ENCODE results near the gene ZCCHC8.
A peak's percentile ranks its signal among the peaks of the same experiment; 100 is the strongest.
"Not testable (repeated sequence)": the region's sequence is repeated elsewhere in the genome, so short reads cannot be mapped to it uniquely, and the experiment has no call there.

ZCCHC8 gene

DNA sequence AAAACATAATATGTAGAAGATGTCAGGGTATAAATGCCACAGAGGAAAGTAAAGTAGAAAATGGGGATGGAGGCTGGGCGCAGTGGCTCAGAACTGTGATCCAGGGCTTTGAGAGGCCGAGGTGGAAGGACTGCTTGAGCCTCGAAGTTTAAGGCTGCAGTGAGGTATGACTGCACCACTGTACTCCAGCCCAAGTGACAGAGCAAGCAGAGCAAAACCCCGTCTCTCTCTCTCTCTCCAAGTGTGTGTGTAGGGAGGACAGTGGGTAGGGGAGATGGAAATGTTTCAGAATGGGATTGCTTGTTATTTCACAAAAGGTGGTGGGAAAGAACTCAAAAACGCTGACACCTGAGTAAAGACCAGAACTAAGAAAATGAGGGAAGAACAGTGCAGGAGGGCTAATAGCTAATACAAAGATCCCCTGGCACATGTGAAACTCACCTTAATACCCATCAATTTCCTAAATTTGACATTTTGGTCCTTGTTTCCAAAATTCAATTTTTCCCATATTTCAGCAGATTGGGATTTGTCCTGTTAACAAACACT lies 5.7 kb upstream of the ZCCHC8 start:
- DNase-seq = no peak

DNA sequence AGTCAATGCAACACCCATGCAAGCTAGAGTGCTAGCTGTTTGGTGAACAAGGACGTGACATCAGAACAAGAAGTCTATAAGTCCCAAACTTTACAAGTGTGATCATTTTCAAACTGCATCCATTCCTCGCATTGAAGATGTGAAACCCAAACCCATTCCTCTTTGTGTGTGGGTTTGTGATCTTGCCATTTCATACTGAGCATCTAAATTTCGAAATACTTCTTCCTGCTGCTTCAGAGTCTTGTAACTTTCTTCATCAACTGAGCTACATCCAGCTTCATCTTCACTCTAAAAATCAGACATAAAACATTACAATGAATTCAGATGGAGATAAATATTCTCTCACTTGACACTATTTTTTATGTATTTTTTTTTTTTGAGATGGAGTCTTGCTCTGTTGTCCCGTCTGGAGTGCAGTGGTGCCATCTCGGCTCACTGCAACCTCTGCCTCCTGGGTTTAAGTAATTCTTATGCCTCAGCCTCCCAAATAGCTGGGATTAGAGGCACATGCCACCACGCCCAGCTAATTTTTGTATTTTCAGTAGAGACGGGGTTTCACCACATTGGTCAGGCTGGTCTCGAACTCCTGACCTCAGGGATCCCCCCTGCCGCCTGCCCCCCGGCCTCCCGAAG lies 4.8 kb upstream of the ZCCHC8 start:
- no peak for DNase-seq

DNA sequence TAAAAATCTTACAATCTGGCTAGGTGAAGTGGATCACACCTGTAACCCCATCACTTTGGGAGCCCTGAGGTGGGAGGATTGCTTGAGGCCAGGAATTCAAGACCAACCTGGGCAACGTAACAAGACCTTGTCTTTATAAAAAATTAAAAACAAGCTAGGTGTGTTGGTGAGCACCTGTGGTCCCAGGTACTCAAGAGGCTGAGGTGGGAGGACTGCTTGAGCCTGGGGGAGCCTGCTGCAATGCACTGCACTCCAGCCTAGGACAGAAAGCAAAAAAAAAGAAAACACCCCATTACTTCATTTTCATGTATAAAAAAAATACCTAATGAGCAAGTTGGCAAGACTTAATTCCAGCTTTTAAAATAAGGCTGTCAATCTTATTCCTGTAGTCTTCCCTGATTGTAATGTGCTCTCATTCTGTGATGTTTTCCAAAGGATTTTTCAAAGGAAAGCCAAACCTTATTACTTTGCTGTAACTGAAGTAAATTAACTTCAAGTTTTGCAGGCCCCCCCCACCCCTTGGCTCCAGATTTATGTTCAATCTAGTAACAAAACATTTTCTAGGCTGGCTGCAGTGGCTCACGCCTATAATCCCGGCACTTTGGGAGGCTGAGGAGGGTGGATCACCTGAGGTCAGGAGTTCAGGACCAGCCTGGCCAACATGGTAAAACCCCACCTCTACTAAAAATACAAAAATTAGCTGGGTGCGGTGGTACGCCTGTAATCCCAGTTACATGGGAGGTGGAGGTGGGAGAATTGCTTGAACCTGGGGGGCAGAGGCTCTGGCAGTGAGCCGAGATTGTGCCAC lies 3.3 kb upstream of the ZCCHC8 start:
- no peak for DNase-seq

DNA sequence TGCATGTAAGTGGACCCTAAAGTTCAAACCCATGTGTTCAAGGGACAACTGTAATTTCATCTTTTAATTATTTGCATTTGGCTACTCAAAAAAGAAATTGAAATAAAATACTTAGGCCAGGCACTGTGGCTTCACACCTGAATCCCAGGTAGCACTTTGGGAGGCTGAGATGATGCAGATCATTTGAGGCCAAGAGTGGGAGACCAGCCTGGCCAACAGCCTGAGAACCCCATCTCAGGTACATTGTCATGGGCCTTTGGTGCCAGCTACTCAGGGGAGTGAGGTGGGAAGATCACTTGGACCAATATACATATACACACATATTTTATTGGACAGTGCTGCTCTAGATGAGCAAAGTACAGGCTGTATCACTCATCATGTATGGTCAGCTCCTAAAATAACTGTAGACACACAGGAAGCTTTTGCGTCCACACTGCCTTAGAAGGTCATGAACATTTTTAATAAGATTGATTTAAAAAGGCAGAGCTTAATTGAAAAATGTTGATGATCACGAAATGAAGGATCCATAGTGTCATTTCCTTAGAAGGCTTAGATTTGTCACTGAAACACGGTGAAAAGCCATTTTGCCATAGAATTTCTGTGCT lies 2.5 kb upstream of the ZCCHC8 start:
- no peak for DNase-seq

DNA sequence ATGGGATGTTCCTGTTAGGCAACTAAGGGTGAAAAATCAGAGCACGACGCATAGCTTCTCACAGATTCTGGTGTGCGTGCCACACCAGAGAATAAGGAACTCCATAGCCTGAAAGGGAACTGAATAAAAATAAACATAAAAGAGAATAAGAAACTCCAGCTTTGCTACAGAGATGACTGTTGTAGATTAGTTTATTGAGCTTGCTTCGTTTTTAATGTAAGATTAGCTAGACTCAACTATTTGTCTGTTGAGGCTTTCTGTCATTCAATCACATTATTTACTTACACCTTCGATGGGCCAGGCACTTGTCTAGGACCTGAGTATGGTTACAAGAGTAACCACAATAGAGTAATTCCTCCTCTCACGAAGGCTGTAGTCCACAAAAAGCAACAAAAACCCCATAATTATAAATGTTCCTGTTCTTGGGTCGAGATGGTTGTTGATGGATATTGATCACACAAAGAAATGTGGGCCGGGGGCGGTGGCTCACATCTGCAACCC lies 807 bp upstream of the ZCCHC8 start:
- DNase-seq = no peak

DNA sequence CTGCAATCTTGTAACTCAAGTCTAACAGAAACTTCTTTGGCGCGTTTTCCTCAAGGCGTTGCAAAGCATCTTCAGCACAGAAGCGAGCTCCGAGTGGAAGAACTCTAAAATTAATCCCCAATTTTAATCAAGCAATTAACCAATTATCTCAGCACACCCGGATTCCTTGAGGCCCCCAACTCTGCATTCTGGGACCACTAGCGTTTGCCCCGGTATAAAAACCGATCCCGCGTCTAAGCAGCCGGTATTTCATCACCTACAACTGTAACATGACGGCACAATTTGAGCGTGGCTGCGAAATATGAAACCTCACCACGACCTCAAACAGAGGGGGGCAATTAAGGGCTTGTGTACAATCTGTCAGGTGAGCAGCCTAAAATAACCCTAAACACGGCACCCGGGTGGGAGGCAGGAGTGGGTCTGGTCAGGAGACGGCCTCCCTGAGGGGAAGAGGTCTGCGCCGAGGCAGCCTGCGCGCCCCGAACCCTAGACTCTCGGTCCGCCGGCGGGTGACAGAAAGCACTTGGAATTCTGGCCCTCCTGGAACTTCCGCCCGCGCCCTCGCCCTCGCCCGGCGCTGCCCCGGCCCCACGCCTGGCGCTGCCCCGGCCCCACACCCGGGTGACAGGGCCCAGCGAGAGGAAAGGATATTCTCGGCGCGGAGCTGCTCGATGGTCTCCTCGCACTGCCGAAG lies 594 bp downstream of the ZCCHC8 start:
- DNase-seq = peak; percentile 40 to 43

DNA sequence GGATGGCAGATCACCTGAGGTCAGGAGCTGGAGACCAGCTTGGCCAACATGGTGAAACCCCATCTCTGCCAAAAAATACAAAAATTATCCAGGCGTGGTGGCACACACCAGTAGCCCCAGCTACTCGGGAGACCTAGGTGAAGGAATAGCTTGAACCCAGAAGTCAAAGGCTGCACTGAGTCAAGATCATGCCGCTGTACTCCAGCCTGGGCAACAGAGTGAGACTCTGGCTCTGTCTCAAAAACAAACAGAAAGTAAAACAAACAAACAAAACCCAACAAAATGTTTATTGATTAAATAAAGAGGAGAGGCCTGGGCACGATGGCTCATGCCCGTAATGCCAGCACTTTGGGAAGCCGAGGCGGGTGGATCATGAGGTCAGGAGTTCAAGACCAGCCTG lies 5.5 kb downstream of the ZCCHC8 start:
- DNase-seq = no peak

DNA sequence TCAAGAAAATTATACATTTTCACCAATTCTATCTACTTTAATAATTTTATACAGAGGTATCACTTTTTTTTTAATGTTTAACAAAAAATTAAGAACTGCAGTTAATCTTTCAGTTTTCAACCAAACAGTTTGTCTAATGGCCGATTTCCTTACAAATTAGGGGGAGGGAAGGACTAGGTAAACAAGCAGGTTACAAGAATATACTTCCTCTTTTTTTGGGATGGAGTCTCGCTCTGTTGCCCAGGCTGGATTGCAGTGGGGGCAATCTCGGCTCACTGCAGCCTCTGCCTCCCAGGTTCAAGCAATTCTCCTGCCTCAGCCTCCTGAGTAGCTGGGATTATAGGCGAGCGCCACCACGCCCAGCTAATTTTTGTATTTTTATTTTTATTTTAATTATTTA lies 7.5 kb downstream of the ZCCHC8 start:
- DNase-seq = not testable (repeated sequence)

DNA sequence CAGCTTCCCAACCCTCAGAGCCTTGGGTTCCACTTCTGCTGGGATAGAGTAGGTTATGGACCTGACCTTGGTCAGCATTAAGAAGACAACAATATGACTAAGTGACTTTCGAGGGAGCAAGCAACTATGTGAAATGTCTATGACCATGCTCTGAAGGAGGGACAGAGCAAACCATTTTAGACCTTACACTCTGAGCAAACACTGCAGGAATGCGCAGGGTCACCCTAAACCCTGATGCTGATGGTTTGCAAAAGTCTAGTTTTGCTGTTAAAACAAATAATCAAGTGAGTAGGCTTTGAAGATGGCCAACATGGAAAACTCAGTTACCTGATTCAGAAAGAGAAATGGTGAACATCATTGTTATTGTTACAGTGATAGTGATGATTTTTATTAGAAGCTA lies 8.7 kb downstream of the ZCCHC8 start:
- DNase-seq = no peak

DNA sequence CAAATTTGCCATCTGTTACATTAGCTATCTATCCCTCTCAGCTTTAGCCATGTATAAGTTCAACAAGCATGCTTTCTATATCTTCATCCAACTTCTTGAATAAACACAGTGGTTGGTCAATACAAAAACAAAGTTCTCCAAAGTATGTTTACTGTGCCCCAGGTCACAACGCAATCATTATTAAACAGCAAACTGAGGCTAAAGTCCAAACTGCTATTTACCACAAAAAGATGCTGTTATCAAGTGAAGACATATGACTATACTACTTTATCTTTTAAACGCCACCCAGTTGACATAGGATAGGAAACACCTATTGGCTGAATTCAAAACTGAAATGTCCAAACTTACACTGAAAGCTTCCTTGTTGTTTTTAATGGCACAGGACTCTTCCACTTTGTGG lies 11.7 kb downstream of the ZCCHC8 start:
- DNase-seq = no peak

DNA sequence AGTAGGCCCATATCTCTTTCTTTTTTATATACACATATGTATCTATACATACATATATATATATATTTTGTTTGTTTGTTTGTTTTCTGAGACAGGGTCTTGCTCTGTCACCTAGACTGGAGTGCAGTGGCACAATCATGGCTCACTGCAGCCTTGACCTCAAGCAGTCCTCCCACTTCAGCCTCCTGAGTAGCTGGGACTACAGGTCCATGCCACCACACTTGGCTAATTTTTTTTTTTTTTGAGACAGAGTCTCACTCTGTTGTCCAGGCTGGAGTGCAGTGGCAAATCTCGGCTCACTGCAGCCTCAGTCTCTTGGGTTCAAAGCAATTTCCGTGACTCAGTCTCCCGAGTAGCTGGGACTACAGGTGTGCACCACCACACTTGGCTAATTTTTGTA lies 12.9 kb downstream of the ZCCHC8 start:
- DNase-seq = not testable (repeated sequence)

DNA sequence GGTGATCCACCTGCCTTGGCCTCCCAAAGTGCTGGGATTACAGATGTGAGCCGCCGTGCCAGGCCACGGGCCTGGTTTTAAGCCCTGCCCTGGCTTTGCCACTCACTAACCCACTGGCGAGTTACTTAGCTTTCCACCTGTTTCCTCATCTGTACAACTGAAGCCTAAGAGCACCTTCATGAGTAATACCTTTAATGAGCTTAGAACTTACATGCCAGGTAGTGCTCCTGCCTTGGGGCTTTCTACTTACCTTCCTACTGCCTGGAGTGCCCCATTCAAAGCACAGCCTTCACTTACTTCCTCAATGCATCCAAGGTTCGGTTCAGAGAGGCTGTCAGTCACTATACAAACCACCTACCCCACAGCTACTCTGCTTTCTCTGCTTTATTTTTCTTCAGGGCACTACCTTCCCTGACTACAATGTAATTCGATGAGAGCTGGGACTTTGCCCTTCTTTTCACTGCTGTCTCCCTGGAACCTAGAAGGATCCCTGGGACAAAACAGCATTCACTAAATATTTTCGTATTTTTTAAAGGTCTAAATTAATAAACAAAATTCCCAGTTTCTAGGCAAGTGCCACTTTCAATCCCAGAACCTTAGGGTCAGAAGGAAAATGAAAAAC lies 13.8 kb downstream of the ZCCHC8 start:
- DNase-seq = no peak

DNA sequence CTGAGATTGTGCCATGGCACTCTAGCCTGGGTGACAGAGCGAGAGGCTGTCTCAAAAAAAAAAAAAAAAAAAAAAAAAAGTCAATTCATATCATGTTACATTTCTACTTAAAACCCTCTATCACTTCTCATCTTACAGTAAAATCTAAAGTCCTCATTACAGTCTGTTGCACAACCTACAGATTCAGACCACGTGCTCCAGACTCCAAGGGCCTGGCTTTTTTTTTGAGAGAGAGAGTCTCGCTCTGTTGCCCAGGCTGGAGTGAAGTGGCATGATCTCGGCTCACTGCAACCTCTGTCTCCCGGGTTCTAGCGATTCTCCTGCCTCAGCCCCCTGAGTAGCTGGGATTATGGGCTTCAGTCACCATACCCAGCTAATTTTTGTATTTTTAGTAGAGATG lies 14.4 kb downstream of the ZCCHC8 start:
- not testable (repeated sequence) for DNase-seq

DNA sequence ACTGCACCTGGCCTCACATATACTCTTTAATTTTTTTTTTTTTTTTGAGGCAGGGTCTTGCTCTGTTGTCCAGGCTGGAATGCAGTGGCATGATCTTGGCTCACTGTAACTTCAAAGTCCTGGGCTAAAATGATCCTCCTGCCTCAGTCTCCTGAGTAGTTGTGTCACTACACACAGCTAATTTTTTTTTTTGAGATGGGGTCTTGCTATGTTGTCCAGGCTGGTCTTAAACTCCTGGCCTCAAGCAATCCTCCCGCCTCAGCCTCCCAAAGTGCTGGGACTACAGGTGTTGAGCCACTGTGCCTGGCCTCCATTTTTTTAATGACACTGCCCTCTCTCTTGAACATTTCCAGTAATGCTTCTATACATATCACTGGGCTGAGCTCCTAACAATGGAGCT lies 16.3 kb downstream of the ZCCHC8 start:
- not testable (repeated sequence) for DNase-seq

DNA sequence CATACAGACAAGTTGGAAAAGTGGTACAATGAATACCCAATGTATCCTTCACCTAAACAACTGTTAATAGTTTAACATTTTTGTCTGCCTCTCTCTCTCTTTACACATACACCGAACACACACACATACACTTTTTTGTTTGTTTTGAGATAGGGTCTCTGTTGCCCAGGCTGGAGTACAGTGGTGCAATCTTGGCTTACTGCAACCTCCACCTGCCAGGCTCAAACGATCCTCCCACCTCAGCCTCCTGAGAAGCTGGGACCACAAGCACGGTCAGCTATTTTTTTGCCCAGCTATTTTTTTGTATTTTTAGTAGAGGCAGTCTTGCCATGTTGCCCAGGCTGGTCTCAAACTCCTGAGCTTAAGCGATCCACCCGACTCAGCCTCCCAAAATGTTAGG lies 16.8 kb downstream of the ZCCHC8 start:
- DNase-seq = no peak

DNA sequence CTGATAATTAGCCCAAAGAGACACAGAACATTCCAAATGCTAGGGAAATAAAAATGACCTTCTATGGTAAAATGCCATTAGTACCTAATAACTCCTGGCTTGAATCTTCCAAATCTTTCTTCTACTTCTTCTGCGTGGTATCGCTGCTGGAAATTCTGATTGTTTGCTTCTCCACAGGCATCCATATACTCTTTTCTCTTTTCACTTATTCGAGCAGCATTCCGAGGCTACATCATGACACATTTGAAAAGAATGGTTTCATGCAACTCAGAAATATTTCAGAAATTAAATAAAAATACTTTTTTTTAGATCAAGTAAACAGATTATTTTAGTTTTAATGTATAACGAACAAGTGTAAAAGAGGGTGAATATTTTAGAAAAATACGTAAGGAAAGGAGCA lies 18.9 kb downstream of the ZCCHC8 start:
- DNase-seq = no peak

DNA sequence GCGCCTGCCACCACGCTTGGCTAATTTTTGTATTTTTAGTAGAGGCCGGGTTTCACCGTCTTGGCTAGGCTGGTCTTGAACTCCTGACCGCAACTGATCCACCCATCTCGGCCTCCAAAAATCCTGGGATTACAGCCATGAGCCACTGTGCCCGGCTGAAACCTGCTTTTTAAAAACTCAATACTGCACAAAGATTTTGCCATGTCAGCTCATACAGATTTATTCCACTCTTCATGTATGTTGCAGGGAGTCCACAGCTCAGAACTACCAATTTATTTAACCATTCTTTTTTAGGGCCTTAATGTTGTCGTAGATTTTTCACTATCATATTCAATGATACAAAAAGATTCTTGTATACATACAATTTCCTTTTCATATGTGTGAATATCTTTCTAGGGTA lies 20.0 kb downstream of the ZCCHC8 start:
- DNase-seq = no peak

DNA sequence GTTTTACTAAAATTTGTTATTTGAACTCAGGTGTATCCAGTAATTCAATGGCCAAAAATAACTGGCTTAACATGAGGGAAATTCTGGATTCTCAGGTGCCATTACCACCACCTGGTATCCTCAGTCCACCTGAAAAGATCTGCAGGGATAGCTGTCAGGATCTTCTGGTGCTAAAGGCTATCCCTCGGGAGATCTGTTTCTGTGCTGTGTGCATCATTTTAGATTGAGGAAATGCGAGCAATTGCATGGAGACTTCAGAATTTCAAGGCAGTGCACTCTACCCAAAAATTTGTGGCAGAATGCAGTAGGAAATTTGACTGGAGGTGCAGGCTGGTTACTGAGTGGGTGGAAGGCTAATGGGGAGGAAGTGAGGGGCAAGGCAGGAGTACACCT lies 26.4 kb downstream of the ZCCHC8 start:
- DNase-seq = no peak

DNA sequence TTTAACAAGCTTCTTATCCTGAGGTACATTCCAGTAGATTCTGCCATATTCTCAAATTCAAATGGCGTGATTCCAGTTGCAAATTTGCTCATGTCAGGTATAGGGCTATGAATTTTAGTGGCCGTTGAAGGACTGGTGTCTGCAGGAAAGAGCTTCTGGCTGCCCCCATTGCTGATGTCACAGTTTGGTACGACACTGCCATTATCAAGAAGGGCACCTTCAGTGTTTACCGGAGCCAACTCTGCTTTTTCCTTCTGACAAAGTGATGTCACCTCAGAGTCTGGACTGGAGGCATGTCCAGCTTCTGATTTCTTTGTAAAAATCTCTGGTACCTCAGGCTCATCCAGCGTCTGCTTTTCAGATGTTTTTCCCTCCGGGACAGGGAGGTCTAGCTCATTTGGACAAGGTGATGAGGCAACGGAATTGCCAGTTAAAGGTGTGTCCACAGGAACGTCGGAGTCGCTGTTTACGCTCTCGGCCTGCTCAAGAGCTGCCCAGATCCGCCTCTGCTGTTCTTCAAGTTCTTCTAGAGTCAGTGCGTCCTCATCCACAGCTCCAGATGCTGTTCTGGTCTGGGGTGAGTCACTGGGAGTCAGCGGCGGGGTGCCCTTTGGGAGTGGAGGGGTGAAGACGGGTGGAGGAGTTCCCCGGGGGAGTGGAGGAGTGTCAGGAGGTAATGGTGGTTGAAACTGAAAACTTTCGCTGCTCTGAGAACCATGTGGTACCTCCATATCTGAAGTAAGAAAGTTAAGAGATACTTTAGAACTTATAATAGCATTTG lies 27.0 kb downstream of the ZCCHC8 start:
- no peak for DNase-seq

DNA sequence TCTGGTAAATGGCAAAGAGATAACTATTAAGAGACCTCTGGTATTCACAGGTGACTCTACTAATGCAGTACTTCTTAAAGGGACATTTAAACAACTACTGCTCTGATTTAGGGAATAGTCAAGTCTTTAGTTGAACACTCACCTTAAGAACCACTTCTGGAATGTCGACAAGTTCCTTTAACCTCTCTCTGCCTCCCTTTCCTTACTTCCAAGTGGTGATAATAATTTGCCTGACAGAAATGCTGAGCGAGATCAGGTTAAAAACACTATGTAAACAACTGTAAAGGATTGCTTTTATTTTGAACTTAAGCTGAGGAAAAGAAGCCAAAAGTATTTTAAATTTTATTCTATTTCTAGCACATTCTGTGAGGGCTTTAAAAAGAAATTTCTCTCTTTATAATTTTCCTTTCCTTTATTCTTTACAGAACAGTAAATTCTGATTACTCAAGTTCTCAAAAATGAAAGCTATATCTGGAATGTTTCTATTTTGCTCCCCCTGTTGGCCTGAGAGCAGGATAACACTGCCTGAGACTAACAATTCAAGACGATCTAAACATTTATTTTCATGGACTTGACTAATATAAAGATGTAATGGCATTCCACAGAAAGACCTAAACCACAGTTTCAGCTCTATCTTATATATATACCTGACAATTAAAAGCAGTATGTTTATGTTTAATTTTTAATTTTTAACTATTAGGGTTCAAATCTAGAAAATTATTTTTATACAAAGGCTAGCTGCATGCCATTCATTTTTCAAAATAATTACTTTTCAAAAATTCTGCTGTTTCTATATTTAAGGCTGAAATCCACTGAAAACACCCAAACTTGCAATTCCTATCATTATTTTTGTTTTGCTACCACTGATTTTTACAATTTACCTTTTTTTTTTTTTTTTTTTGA lies 29.2 kb downstream of the ZCCHC8 start:
- DNase-seq = peak; percentile 3 to 43

DNA sequence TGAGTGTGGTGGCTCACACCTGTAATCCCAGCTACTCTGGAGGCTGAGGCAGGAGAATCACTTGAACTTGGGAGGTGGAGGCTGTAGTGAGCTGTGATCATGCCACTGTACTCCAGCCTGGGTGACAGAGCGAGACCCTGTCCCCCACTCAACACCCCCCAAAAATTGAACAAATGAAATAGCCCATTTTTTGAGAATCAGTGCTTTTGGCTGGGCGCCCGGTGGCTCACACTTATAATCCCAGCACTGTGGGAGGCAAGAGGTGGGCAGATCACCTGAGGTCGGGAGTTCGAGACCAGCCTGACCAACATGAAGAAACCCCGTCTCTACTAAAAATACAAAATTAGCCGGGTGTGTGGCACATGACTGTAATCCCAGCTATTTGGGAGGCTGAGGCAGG lies 30.2 kb downstream of the ZCCHC8 start:
- not testable (repeated sequence) for DNase-seq

Data from NCI-H1930 (cell line).